Stomach smooth muscle (tissue), 2 donors: Measurements from ENCODE around the gene RAB40C.

Source experiments
- H3K27ac ChIP-seq: one replicate; pipeline ENCODE4 v1.7.0; 2013; ENCODE audit warnings: mild to moderate bottlenecking, low read length, inconsistent platforms
- H3K27me3 ChIP-seq, 2 donors: one replicate each; pipeline ENCODE4 v1.7.0; 2013; ENCODE audit warnings: low read length in 2 of 2; ENCODE audit not compliant: insufficient read depth in 2 of 2, control insufficient read depth in 1 of 2
- H3K36me3 ChIP-seq, 2 donors: one replicate each; pipeline ENCODE4 v1.7.0; 2013; ENCODE audit warnings: low read length in 2 of 2; ENCODE audit not compliant: control insufficient read depth in 2 of 2, insufficient read depth in 2 of 2
- H3K4me1 ChIP-seq: one replicate; pipeline ENCODE4 v1.7.0; 2013; ENCODE audit warnings: low read length; ENCODE audit not compliant: control insufficient read depth, insufficient read depth
- H3K4me3 ChIP-seq, 2 donors: one replicate each; pipeline ENCODE4 v1.7.0; 2013; ENCODE audit warnings: low read length in 2 of 2
- H3K9ac ChIP-seq, 2 donors: one replicate each; pipeline ENCODE4 v1.7.0; 2013; ENCODE audit warnings: low read length in 2 of 2, mild to moderate bottlenecking in 1 of 2
- H3K9me3 ChIP-seq, 2 donors: one replicate each; pipeline ENCODE4 v1.7.0; 2013; ENCODE audit warnings: low read length in 2 of 2; ENCODE audit not compliant: control insufficient read depth in 2 of 2
- donor health status: healthy.
- donor health status: Pancreatic carcinoma.

The RAB40C gene

GRCh38 chr16:667780-668518, 78.1 kb downstream of the RAB40C start, which contains the start of gene RHOT2:
Gene RHOT2 (plus strand): TSS chr16:668132. CDS start chr16:668200, 68 bp downstream.
- Histone ChIP-seq H3K9ac (peak within 1 kb of the TSS; percentile 75 to 93), H3K4me3 (peak within 1 kb of the TSS; percentile 58 to 82), H3K4me1 (peaks cover 20% of the 10 kb centered on the region), H3K27ac (peak within 1 kb of the TSS; percentile 66), H3K36me3 (peaks cover 12 to 20% of the 10 kb centered on the region in 2 donors), H3K9me3 (no peaks in the 10 kb centered on the region), H3K27me3 (no peaks in the 10 kb centered on the region)

- peaks cover 20% of the 10 kb centered on the region for H3K4me1 ChIP-seq
- H3K9ac ChIP-seq, result peak overlapping the region; percentile 75 to 93
- H3K36me3 ChIP-seq, result peaks cover 13 to 20% of the 10 kb centered on the region in 2 donors
- peak overlapping the region; percentile 66 for H3K27ac ChIP-seq
- H3K4me3 ChIP-seq, result peak overlapping the region; percentile 58 to 82
- H3K27me3 ChIP-seq, result no peaks in the 10 kb centered on the region
- H3K9me3 ChIP-seq, result no peaks in the 10 kb centered on the region
These were observed 78.8 kb downstream of the RAB40C start for GRCh38 chr16:668519-669171.

- H3K4me3 ChIP-seq, result peak overlapping the region in 1 of 2 donors; percentile 82
- H3K27ac ChIP-seq, result no peak overlapping the region
- peaks cover 13 to 20% of the 10 kb centered on the region in 2 donors for H3K36me3 ChIP-seq
- no peaks in the 10 kb centered on the region for H3K27me3 ChIP-seq
- no peaks in the 10 kb centered on the region for H3K9me3 ChIP-seq
- no peak overlapping the region for H3K9ac ChIP-seq
- H3K4me1 ChIP-seq, result peaks cover 20% of the 10 kb centered on the region
These were observed 79.8 kb downstream of the RAB40C start for GRCh38 chr16:669666-670065.

- no peak overlapping the region for H3K27ac ChIP-seq
- H3K4me1 ChIP-seq, result peaks cover 30% of the 10 kb centered on the region
- peaks cover 13 to 20% of the 10 kb centered on the region in 2 donors for H3K36me3 ChIP-seq
- no peaks in the 10 kb centered on the region for H3K9me3 ChIP-seq
- H3K9ac ChIP-seq, result no peak overlapping the region
- H3K27me3 ChIP-seq, result peaks cover 0 to 4% of the 10 kb centered on the region in 2 donors
- no peak overlapping the region for H3K4me3 ChIP-seq
These were observed 80.9 kb downstream of the RAB40C start for GRCh38 chr16:670485-671352.

GRCh38 chr16:671353-672131, 81.7 kb downstream of the RAB40C start:
- Histone ChIP-seq H3K36me3 (peaks cover 13 to 20% of the 10 kb centered on the region in 2 donors), H3K27me3 (peaks cover 0 to 4% of the 10 kb centered on the region in 2 donors), H3K4me1 (peaks cover 37% of the 10 kb centered on the region), H3K27ac (no peak overlapping the region), H3K9me3 (no peaks in the 10 kb centered on the region), H3K4me3 (no peak overlapping the region), H3K9ac (no peak overlapping the region)

- H3K27me3 ChIP-seq, result peaks cover 0 to 4% of the 10 kb centered on the region in 2 donors
- no peak overlapping the region for H3K4me3 ChIP-seq
- H3K36me3 ChIP-seq, result peaks cover 13 to 20% of the 10 kb centered on the region in 2 donors
- H3K9me3 ChIP-seq, result no peaks in the 10 kb centered on the region
- H3K27ac ChIP-seq, result no peak overlapping the region
- peaks cover 32% of the 10 kb centered on the region for H3K4me1 ChIP-seq
- H3K9ac ChIP-seq, result no peak overlapping the region
These were observed 82.5 kb downstream of the RAB40C start for GRCh38 chr16:672371-672770.

GRCh38 chr16:672851-673250, 83.0 kb downstream of the RAB40C start:
- Histone ChIP-seq H3K9ac (no peak overlapping the region), H3K9me3 (no peaks in the 10 kb centered on the region), H3K27ac (no peak overlapping the region), H3K36me3 (peaks cover 13 to 20% of the 10 kb centered on the region in 2 donors), H3K4me1 (peaks cover 27% of the 10 kb centered on the region), H3K4me3 (no peak overlapping the region), H3K27me3 (peaks cover 0 to 4% of the 10 kb centered on the region in 2 donors)

GRCh38 chr16:673399-673991, 83.6 kb downstream of the RAB40C start:
- Histone ChIP-seq H3K4me1 (peaks cover 27% of the 10 kb centered on the region), H3K9ac (no peak overlapping the region), H3K9me3 (no peaks in the 10 kb centered on the region), H3K27me3 (peaks cover 0 to 4% of the 10 kb centered on the region in 2 donors), H3K27ac (no peak overlapping the region), H3K36me3 (peaks cover 13 to 20% of the 10 kb centered on the region in 2 donors), H3K4me3 (no peak overlapping the region)

GRCh38 chr16:674214-674881, 84.5 kb downstream of the RAB40C start:
- Histone ChIP-seq H3K36me3 (peaks cover 13 to 20% of the 10 kb centered on the region in 2 donors), H3K27ac (no peak overlapping the region), H3K27me3 (peaks cover 0 to 4% of the 10 kb centered on the region in 2 donors), H3K4me1 (peaks cover 22% of the 10 kb centered on the region), H3K9ac (no peak overlapping the region), H3K9me3 (no peaks in the 10 kb centered on the region), H3K4me3 (no peak overlapping the region)
